SU-DHL-6 (cell line): ENCODE data around the gene DENND5A.

Source experiments
- CTCF ChIP-seq: fragments of 200-600 bp; sonication (generic); IDR thresholded peaks from one replicate; pipeline ENCODE4 v1.5.1; 2017; ENCODE audit warnings: antibody characterized with exemption, mild to moderate bottlenecking, low read length, moderate library complexity; ENCODE audit not compliant: insufficient read depth, poor library complexity, severe bottlenecking
- EZH2phosphoT487 ChIP-seq: fragments of 200-600 bp; sonication (generic), shearing (Covaris generic); conservative IDR thresholded peaks from 2 replicates; pipeline ENCODE4 v1.6.1; 2018; ENCODE audit warnings: mild to moderate bottlenecking, antibody characterized with exemption, low read length, moderate library complexity, mixed read lengths

- TF ChIP-seq CTCF: no peak
- TF ChIP-seq EZH2phosphoT487: no peak
These were observed 63.6 kb downstream of the DENND5A start for GRCh38 chr11:9201372-9202162.
